HL-60/S4 (cell line): ENCODE results near the gene DLX2.

ENCODE experiments used
- in situ Hi-C: fragments of 300-500 bp; cut with MboI; formaldehyde crosslinking; loops from 2 replicates; pipeline ENCODE4 v1.14.3; 2022; ENCODE audit warnings: low sequenced_read_pairs

The DLX2 gene

DNA sequence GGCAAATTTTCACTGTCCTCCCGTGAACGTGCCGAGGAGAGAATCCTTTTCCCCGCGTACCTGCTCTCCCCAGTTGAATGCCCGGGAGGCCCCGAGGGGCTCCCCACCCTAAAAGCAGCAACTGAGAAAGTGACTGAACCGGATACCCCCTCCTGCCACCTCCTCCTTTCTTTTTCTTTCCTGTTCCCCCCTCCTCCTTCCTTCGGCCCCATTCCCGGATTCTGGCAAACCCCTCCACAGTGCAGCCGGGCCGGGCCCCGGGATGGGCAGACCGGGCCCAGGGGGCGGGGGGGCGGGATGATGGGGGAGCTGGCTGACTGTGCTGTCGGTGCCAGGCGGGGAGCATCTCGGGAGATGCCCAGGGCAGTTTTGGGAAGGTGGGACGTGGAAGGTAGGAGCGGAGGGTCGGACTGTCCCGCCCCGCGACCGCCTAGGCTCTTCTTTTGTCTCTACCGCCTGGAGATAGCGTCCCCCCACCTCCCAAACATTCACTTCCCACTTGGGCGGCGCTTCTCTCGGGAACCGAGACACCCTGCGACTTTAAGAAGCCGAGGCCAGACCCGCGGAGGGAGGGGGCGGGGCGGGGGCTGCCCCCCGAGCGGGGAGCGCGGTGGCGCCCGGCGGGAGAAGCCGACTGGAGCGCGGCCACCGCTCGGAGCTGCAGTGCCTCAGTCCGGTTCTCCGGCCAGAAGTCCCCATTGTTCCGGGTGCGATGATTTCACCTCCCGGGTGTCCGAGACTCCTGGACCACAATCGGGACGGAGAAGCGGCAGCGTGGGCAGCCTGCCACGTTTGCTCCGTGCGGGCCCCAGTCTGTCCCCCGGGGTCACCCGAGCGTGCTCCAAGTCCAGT is 8.2 kb downstream of the DLX2 start:
- in situ Hi-C loops = no loop called here

DNA sequence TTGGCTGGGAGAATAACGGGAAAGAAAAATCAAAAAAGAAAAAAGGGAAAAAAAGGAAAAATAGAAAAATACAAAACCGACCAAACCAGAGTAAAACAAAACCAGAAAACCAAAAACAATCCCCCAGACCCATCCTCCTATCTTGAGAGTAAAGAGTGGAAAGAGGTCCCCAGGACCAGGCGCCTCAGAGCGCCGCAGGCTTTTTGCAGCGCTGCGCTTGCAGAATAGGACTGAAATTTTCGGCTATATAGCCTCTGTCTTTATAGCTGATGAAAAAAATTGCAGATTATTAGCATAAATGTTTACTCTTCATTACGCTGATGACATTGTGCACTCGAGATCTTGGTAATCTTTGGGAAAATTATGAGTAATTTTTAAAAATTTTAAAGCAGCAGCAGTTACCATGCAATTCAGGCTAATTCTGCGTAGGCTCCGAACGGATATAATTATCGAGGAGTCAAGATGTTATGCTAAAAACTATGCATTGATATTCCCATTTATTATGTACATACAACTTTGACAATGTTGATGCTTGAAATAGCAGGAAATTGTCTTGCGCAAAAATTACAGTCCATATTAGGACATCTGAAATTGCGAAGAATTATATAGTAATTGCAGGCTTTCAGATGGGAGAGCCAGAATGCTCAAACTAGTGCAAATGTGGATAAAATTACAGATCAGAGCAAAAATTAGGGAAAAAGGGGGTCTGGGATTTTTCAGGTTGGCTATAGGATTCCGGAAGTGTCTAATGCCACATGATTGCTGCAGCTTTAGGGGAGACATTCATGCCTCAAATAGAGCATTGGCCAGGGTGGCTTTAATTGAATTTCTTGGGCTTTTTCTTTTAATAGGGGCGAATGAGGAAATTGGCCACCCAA is 9.0 kb downstream of the DLX2 start:
- in situ Hi-C loops = no loop called here

DNA sequence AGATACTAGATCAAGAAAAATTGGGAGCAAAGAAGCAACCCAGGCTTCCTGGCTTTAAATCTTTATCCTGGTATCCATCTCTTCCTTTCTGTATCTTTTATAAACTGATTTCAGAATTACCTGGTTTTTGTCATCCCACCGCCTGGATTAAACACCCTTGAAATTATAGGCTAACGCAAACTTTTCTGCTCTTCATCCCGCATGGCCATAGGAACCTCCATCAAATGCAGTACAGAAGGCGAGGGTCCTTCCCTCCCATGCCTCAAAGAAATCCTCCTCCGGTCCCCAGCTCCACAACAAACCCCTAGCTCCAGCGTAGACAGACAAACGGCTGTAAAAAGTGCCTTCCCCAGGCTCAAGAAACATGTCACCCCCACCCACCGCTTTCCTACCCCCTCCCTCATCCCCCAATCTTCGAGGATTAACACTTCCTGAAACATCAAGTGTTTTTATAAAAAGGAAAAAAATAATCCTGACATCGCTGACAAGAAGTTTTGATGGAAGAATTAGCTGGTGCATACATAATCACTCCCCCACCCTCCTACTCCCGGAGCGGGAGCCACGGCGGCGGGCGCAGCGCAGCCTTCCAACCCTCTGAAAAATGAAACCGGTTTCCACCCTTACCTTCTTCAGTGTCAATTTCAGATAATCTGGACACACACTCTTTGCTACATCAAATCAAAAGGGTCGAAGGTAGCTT is 9.8 kb downstream of the DLX2 start:
- in situ Hi-C loops = no loop called here

DNA sequence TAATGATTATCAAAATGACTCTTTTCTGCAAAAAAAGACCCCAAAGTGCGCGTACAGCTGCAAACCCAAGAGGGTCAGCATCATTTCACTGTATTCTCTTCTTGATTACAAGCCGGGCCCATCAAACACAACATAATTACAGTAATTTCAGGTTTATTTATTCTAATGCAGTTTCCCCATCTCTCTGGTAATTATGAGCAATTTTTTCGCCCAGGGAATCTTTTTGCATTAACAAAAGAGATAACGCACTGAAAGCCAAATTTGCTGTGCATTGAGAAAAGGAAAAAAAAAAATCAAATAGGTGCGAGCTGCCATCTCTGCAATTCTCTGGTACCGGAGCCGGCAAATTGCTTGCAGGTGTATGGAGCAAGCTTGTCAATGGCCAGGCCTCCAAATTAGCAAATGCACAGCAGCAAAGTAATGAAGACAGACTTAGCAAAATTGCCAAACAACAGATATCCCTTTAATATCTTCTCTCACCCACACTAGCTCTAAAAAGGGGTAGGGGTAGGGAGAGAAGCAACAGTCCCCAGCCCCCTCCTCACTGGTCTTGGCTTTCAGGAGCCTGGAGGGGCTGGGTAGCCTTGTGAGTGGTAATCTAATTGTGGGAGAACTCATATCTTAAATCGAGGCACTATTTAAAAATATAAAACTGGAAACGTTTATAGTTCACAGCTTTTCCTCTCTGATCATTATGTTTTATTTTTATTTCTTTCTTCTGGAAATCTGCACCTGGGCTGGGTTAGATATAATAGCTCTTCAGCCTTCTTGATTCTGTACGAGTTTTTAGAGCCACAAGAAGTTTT is 10.7 kb downstream of the DLX2 start:
- in situ Hi-C loops = no loop called here

DNA sequence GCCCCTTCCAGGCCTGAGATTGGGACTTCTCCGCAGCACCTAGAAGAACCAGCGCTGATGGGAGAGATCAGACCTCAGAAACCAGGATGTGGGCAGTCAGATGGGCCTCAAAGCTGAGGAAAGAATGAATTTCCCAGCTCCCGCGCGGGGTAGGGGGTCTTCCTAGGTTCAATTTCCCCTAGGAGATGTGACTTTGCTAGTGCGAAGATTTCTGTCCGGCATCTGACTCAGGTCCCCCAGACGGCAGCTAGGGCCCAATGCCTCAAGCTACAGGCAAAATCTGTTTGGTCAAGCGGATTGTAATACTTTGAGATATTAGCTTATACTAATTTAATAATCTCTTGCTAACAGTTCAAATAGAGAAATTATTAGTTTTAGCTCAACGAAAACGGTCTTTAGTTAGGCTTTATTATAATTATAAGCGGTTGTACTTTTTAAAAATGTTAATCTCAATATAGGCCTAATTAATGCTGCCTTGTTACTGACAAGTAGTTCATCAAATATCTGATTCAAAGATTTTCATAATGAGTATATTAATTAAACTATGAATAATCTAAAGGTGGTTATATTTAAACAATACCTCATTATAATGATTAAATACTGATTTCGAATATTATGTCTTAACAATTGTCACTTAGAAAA is 11.6 kb downstream of the DLX2 start:
- in situ Hi-C loops = no loop called here

DNA sequence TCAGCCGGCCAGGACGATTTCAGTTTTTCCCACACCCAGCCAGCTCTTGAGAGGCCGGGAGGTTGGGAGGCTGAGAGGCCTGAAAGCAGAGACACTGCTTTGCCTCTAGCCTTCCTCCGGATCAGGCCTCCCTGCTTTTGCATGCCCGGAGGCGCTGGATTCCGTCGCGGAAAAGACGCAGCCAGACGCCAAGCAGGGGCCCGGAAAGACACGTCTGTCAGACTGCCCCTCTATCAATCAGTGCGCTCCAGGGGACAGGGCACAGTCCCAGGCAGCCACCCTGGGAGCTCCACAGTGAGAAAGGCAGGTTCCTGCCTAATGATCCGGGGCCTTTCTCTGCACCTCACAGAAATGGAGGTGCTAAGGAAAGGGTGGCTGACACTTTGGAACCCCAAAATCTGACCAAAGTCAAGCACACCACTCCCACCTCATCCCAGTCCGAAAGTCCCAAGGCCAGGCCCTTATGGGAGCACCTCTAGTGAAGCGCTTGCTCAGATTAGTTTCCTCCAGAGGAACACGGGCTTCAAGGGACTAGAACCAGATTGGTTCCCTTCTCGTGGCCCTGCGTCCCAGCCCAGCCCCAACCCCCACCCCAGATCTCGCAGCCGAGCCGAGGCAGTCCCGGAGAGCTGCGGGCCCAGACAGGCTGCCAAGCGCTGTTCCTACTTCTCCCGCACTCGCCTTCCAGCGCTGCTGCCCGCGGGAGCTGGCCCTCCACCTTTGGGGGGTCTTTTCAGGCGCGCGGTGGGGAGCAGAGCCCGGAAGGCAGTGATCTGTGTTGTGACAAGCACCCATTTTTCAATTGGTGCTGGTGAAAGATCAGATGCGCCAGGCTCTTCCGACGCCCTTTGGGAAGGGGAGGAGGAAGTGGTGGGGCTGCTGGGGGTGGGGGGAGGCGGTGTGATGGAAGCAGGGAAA is 12.4 kb downstream of the DLX2 start:
- in situ Hi-C loops = no loop called here

DNA sequence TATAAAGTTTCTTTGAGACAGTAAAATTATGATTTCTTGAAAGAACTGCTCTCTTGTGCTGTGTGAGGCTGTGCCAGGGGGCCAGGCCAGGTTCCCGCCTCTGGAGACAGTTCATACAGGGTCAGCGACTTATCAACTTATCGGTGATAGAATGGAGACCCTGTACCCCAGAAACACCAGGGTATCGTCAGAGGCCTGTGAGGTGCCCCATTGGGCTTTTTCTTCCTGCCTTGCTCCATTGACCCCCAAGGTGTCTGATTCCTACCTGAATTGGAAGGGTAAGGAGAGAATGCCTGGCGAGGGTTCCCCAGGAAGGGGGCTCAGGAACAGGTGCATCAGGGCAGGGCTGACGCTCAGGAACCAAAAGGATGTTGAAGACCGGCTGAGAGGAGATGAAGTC is 13.1 kb downstream of the DLX2 start:
- in situ Hi-C loops = no loop called here

DNA sequence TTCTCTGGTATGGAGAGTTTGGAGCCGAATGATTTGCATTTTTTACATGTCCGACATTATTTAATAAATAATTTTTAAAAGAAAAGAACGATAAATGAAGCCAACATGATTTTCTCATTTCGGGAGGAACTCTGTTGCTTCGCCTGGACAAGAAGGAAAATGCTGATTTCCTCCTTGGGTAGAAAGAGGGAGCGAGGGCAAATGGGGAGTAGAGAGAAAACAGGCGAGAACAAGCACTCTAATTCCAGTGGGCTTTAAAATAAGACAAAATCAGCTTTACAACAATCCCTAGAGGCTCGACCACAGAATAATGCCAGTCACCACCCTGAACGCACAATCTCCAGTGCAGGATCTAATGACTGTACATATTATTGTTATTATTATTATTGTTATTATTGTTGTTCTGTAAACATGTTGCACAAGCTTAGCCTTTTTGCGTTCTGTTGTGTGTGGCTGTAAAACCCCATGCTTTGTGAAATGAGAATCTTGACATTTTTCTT is 13.6 kb downstream of the DLX2 start:
- in situ Hi-C loops = no loop called here

DNA sequence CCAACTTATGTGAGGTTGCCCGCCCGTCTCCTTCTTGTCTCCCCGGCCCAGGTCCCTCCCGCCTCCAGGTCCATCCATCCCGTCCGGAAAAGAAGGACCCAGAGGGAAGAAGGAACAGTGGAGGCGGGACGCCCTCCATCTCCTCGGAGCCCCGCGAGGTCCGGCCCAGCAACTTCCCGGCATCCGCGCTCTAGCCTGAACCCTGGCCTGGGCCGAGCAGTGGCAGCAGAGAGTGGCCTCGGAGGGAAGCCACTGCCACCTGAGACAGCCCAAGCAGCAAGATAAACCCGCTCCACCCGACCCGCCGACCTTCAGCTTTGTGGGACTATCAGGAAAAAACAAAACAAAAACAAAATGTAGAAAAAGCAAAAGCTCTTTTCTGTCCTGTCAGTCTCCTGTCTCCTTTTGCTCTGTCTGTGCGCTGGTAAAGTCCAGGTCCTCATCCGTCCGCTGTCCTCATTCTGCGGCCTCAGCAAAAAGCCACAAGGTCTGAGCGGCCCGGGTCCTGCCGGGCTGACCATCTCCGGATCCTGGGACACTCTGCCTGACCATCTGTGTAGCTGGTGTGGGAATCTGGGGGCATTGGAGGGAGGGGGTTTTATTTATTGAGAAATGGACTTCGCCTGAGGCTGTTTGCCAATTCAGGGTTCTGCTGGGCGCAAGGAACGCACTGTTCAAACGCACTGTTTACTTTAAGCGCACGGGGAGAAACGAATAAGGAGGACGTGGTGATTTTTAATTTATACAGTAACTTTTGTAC is 14.3 kb downstream of the DLX2 start:
- in situ Hi-C loops = no loop called here

DNA sequence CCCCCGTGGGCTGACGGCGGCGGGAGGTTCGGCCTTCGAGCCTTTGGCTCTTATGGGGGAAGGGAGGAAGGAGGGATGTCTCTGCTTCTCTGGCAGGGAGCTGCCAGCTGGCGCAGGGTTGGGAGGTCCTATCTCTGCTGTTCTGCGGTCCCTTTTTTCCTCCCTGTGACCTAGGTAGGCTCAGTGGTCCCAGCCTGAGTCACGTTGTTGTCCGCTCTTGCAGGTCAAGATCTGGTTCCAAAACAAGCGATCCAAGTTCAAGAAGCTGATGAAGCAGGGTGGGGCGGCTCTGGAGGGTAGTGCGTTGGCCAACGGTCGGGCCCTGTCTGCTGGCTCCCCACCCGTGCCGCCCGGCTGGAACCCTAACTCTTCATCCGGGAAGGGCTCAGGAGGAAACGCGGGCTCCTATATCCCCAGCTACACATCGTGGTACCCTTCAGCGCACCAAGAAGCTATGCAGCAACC is 14.9 kb downstream of the DLX2 start:
- in situ Hi-C loops = no loop called here

DNA sequence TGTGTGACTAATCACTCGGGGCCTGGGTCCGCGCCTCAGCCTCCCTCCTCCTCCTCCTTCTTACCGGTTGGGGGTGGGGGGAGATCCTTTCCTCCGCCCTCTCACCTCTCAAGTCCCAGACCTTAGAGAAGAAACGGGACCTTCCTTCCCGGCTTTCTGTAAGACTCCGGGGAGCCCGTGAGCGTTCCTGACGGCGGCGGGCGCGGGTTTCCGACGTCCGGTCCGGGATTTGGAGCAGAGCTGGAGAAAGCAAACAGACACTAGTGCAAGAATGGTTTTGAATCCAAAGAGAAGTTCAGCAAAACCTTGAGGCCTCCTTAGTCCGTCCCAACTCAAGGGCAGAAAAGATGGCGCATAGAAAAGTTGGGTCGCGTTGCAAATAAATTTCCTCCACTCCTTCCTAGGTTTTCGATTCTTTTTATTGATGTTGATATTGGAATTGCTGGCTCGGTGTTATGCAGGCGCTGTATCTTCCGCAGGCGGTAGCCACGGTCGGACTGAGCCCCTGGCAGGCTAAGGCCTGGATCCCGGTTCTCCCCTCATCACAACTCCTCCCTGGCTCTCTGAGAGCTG is 15.4 kb downstream of the DLX2 start:
- in situ Hi-C loops = no loop called here

DNA sequence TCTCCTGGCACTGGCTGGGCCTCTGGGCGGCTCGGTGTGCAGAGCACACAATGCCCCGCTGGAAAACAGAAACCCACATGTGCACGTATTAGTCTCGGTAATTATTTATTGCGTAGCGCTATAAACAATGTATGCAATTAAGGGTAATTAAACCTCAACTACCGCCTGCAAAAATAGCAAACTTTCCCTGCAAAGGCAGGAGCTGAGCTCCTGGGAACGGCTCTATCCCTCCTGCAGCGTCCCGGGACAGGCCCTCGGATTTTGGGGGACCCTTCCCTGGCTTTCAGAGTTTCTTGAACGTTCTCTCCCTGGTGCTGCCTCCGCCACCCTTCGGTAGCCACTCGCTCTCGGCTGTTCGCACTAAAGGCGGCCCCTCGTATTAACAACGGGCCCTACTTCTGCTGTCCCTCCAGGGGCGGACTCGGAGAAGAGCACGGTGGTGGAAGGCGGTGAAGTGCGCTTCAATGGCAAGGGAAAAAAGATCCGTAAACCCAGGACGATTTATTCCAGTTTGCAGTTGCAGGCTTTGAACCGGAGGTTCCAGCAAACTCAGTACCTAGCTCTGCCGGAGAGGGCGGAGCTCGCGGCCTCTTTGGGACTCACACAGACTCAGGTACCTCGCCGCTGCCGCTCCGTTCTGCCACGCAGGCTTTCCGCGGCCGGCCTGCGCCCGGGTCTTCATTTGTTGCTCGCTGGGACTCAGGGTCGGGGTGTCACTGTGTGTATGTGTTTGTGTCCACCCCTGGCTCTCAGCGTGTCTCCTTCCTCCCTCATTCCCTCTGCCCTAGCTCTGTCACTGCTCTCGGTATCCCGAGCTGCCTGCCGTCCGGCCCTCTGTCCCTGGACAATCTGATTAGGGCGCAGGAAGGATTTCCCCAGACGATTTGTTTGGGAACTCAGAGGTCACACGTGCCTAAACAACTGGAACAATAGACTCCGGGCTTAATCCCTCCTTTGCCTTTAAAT is 16.2 kb downstream of the DLX2 start:
- in situ Hi-C loops = no loop called here

DNA sequence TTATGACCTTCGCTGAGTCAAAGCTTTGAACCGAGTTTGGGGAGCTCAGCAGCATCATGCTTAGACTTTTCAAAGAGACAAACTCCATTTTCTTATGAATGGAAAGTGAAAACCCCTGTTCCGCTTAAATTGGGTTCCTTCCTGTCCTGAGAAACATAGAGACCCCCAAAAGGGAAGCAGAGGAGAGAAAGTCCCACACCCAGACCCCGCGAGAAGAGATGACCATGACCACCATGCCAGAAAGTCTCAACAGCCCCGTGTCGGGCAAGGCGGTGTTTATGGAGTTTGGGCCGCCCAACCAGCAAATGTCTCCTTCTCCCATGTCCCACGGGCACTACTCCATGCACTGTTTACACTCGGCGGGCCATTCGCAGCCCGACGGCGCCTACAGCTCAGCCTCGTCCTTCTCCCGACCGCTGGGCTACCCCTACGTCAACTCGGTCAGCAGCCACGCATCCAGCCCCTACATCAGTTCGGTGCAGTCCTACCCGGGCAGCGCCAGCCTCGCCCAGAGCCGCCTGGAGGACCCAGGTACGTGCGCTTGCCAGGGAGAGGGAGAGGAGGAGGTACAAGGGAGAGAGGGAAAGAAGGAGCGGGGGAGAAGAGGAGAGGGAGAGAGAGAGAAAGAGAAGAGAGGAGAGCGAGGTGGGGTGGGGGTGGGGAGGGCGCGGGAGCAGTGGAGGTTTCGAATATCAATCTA is 17.1 kb downstream of the DLX2 start, which contains the start of gene DLX1:
TSS of gene DLX1 (plus strand) at position 48 of the 700 bp plus-strand sequence. CDS start at position 219, 171 bp downstream.
- in situ Hi-C loops = no loop called here

DNA sequence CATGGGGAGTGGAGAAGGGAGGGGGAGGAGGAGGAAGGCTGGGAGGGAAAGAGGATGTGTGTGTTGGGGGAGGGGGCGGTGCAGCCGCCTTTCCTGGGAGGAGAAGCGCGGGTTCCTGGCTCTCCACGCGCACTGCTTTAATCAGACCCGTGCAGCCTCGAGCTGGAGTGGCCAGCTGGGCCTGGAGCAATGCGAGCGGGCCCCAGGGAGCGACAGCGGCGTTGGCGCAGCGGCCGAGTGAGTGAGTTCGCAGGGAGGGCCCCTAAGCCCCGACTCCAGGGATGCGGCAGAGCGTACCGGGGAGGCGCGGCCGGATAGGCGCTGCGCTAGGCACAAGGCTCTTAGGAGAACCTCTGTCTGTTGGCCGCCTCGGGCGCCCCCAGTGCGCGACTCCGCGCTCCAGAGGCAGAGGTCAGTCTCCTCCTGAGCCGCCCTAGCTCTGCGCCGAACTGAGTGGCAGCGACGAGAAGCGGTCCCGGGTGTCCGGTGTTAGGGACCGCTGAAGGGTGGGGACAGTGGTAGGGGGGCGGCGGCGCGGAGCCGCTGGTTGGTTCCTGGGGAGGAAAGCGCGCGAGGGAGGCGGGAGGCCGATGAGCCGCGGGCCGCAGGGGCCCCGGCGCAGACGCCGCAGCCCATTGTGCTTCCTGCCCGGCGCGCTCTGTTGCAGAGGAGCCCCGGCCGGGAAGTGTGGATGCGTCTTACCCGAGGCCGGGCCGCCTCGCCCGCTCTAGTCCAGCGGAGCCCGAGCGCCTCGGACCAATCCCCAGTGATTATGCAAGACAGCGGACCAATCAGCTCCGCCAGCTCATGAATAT is 17.8 kb downstream of the DLX2 start:
- in situ Hi-C loops = no loop called here

DNA sequence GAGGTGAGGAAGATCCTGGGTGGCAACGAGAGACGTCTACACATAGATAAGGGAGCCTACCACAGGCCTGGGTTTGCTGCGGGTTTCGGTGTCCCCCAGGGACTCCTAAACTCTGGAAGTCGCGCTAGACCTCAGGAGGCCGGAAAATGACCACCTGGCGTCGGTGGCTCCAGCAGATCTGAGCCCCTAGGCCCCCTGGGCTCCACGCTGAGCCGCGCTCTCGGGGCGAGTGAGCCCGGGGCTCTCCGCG is 18.4 kb downstream of the DLX2 start:
- in situ Hi-C loops = no loop called here
